NCI-H345 treated with DMSO at 0.1 percent for 48 hours (cell line): ENCODE measurements around the gene CCDC136.

Experiments
- DNase-seq: peaks from one replicate; lab custom pipeline; 2025; ENCODE audit not compliant: unreplicated experiment; lab: John Stamatoyannopoulos, UW

The CCDC136 gene

DNA sequence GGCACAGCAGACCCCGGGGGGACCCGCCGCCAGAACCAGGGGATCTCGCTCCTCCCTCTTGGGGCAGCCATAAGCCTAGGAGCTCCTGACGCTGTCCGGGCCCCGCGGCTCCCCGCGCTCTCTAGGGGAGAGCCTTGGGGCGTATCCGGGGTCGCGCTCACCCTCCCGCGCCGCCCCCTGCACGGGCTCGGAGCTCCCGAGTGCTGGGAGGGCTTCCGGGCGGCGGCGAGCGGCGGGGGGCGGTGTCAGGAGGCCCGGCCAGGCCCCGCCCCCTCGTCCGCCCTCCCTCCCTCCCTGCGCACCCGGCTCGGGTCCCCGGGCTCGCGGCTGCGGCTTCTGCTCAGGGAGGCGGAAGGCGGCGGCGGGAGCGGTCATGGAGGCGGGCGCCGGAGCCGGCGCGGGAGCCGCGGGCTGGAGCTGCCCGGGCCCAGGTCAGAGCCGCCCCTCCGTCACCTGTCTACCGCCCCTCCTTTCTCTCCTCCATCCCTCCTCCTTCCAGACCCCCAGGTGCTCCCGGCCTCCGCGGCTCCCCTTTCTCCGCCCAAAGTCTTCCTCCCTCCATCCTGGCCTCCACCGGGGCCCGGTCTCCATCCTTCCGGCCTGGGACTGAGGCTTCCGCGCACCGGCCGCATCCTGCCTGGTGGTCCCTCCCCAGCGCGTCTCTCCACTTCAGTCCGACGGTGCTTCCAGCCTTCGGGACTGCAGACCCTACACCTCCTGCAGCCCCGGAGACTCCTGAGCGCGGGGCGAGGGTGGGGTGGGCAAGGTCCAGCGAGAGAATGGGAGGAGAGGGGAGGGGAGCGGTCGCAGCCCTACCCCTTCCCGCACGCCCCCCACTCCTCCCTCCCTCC is at the start of gene CCDC136:
Gene CCDC136 (plus strand): TSS at position 848 of the 851 bp plus-strand sequence. CDS start 444 bp downstream, outside the sequence.
- DNase-seq = peak; percentile 39

DNA sequence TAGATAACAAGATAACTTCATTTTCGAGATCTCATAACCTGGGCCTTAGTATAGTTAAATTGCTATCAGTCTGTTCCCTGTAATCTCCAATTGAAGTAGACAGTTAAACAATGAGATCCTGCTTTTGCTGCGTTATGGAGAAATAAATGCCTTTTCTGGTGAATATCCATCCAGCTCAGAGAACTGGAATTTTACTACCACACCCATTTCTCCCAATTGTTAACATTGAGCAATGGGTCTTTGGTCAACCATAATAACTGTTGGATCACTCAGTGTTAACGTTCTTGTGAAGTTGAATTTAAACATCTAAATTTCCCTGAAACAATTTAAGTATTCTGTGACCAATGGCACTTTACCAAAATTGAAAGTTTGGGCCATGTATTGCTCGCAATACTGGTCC is 49.6 kb upstream of the CCDC136 start:
- no peak for DNase-seq

GRCh38 chr7:128743112-128743772 is 48.5 kb upstream of the CCDC136 start:
- DNase-seq = no peak

- DNase-seq = no peak
These were observed 47.3 kb upstream of the CCDC136 start for GRCh38 chr7:128744366-128744905.

- no peak for DNase-seq
These were observed 46.1 kb upstream of the CCDC136 start for GRCh38 chr7:128745706-128746105.

GRCh38 chr7:128747327-128748079 is 44.3 kb upstream of the CCDC136 start:
- no peak for DNase-seq

GRCh38 chr7:128752251-128752650 is 39.5 kb upstream of the CCDC136 start:
- no peak for DNase-seq

DNA sequence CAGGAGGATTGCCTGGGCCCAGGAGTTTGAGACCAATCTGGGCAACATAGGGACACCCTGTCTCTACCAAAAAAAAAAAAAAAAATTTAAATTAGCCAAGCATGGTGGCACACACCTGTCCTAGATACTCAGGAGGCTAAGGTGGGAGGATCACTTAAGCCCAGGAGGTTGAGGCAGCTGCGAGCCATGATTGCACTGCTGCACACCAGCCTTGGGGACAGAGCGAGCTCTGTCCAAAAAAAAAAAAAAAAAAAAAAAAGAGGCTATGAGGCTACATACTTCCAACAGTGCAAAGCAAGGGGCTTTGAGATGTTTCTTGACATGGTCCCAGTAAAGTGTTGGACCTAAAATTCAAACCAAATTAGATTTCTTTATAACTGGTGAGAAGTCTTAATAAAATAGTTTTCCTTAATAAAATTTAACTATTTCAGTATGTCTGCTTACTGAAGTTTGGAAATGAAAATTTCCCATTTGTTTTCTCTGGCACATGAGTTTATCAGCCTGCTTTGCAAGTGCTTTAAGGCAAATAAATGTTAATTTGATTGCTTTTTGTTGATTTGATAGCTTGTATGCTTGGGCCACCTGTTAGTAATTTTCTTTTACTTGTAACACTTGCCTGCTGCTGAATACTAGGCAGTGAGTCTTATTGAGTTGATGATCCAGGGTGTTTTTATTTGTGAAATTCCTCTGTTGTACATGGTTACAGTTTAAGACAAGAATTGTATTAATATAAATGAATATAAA is 36.5 kb upstream of the CCDC136 start:
- DNase-seq = no peak

- no peak for DNase-seq
These were observed 35.8 kb upstream of the CCDC136 start for GRCh38 chr7:128755819-128756476.

GRCh38 chr7:128757203-128757602 is 34.6 kb upstream of the CCDC136 start:
- DNase-seq = no peak

- no peak for DNase-seq
These were observed 33.2 kb upstream of the CCDC136 start for GRCh38 chr7:128758553-128758952.

GRCh38 chr7:128759242-128759641 is 32.5 kb upstream of the CCDC136 start:
- no peak for DNase-seq

DNA sequence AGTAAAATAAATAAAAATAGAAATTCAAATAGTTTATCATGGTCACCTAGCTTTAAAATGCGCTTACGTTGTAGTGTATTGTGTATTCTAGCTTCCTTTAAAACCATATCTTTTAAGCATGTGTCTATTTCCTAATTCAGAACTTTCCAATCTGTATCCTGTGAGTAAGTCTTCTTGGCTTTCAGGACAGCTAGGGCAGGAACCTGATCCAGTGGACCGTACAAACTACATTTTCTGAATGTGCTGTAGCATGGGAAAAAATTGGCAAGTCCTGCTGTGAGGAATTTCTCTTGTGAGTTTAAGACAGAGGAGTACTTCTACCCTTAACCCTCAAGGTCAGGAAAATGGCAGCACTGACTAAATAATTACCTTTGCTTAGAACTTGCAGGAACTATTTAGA is 28.2 kb upstream of the CCDC136 start:
- no peak for DNase-seq

- DNase-seq = no peak
These were observed 24.2 kb upstream of the CCDC136 start for GRCh38 chr7:128767475-128768110.

DNA sequence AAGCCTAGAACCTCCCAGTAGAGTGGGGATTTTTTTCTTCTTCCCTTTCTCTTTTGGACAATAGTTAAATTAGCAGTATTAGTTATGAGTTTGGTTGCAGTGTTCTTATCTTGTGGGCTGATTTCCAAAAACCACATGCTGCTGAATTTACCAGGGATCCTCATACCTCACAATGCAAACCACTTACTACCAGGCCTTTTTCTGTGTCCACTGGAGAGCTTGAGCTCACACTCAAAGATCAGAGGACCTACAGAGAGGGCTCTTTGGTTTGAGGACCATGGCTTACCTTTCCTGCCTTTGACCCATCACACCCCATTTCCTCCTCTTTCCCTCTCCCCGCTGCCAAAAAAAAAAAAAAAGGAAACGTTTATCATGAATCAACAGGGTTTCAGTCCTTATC is 21.5 kb upstream of the CCDC136 start:
- DNase-seq = no peak

DNA sequence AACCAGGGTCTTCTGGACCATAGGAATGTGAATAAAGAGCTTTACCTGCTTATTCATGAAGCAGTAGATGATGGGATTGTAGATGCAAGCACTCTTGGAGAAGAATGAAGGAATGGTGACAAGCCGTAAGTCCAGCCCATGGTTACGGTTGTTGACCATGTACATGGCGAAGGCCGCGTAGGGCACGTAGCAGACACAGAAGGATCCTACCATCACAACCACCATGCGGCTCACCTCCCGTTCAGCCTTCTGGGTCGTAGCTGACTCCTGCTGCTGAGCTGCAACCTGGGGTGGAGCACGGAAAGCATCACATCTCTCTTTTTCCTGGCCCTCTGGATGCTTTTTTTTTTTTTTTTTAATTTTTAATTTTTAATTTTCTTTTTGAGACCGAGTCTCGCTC is 18.2 kb upstream of the CCDC136 start:
- DNase-seq = no peak

DNA sequence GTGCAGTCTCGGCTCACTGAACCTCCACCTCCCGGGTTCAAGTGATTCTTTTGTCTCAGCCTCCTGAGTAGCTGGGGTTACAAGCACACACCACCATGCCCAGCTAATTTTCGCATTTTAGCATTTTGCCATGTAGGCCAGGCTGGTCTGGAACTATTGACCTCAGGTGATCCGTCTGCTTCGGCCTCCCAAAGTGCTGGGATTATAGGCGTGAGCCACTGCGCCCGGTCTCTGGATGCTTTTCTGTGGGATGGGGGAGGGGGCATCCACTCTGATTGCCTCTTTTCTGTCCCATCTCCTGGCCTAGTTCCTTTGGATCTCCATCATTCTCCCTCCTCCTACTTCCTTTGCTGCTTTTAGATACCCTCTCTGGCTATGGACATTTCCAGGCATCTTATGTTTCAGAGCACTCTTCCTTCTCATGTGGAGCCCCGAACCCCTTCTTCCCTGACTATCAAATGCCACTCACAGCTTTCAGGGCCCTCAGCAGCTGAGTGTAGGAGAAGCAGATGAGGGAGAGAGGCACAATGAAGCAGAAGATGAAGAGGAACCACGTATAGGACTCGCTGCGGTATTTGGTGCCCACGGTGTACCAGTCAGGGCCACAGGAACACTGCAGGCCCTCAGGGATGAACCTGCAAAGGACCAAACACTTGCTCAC is 17.6 kb upstream of the CCDC136 start:
- DNase-seq = no peak

DNA sequence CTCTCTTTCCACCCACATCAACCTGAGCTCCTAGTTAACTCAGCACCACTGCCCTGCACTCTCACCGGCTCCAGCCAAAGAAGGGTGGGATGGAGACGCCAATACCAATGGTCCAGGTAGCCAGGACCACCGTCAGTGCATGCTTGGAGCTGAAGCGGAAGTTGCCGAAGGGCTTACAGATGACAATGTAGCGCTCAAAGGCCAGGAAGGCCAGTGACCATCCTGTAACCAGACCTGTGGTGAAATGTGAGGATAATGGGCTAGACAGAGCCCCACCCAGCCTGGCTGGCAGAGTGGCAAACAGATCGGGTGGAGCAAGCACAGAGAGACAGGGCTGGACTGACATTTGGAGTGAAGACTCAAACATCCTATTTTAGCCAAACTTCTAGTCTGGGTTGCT is 16.8 kb upstream of the CCDC136 start:
- DNase-seq = no peak
